Effector memory CD8-positive, alpha-beta T cell (primary cell): ENCODE measurements around the gene SLC12A6.
A peak's percentile ranks its signal among the peaks of the same experiment; 100 is the strongest.

Source experiments
- ATAC-seq: fragments of 150-1000 bp; cut with Tn5 transposase; replicated peaks from 2 replicates; pipeline ENCODE4 v1.10.0; 2021; ENCODE audit warnings: mild to moderate bottlenecking, moderate library complexity
- DNase-seq, 3 experiments: peaks; one replicate each; pipeline ENCODE4 v3.0.0; 2021
- H3K27ac Mint-ChIP-seq, 2 donors: one replicate each; pipeline ENCODE4 v1.8.0; 2022; ENCODE audit warnings: mild to moderate bottlenecking in 2 of 2, mixed read lengths in 2 of 2, moderate library complexity in 2 of 2
- H3K27me3 Mint-ChIP-seq, 2 donors: one replicate each; pipeline ENCODE4 v1.8.0; 2022; ENCODE audit warnings: mixed read lengths in 2 of 2
- H3K36me3 Mint-ChIP-seq: one replicate; pipeline ENCODE4 v1.8.0; 2022; ENCODE audit warnings: mild to moderate bottlenecking, moderate library complexity, mixed read lengths; ENCODE audit not compliant: insufficient read depth
- H3K4me1 Mint-ChIP-seq, 2 donors: one replicate each; pipeline ENCODE4 v1.8.0; 2022; ENCODE audit warnings: low read depth in 2 of 2, mixed read lengths in 2 of 2
- H3K4me3 Mint-ChIP-seq, 2 donors: one replicate each; pipeline ENCODE4 v1.8.0; 2022; ENCODE audit warnings: mild to moderate bottlenecking in 2 of 2, mixed read lengths in 2 of 2, moderate library complexity in 2 of 2
- H3K9me3 Mint-ChIP-seq, 2 donors: one replicate each; pipeline ENCODE4 v1.8.0; 2022; ENCODE audit warnings: mixed read lengths in 2 of 2

Gene SLC12A6

GRCh38 chr15:34248190-34248589 is 89.4 kb downstream of the SLC12A6 start:
- H3K27me3 Mint-ChIP-seq: no peaks in the 10 kb centered on the region
- no peaks in the 10 kb centered on the region for H3K9me3 Mint-ChIP-seq
- no peaks in the 10 kb centered on the region for H3K4me1 Mint-ChIP-seq
- DNase-seq: no peak
- ATAC-seq: no peak
- no peak overlapping the region for H3K4me3 Mint-ChIP-seq
- peaks cover 33% of the 10 kb centered on the region for H3K36me3 Mint-ChIP-seq
- H3K27ac Mint-ChIP-seq: no peak overlapping the region

GRCh38 chr15:34246276-34246976 is 91.2 kb downstream of the SLC12A6 start:
- DNase-seq (no peak), ATAC-seq (no peak)
- no peaks in the 10 kb centered on the region for H3K27me3 Mint-ChIP-seq
- H3K36me3 Mint-ChIP-seq: peaks cover 24% of the 10 kb centered on the region
- H3K4me1 Mint-ChIP-seq: no peaks in the 10 kb centered on the region
- no peak overlapping the region for H3K4me3 Mint-ChIP-seq
- no peak overlapping the region for H3K27ac Mint-ChIP-seq
- no peaks in the 10 kb centered on the region for H3K9me3 Mint-ChIP-seq

GRCh38 chr15:34243226-34243625 is 94.4 kb downstream of the SLC12A6 start:
- H3K4me3 Mint-ChIP-seq: no peak overlapping the region
- DNase-seq (no peak), ATAC-seq (no peak)
- no peaks in the 10 kb centered on the region for H3K4me1 Mint-ChIP-seq
- H3K9me3 Mint-ChIP-seq: no peaks in the 10 kb centered on the region
- no peaks in the 10 kb centered on the region for H3K27me3 Mint-ChIP-seq
- H3K27ac Mint-ChIP-seq: peak overlapping the region in 1 of 2 donors; percentile 30
- H3K36me3 Mint-ChIP-seq: peaks cover 27% of the 10 kb centered on the region

GRCh38 chr15:34242331-34242710 is 95.3 kb downstream of the SLC12A6 start:
- Mint-ChIP-seq H3K4me1 (no peaks in the 10 kb centered on the region), H3K4me3 (no peak overlapping the region), H3K27ac (no peak overlapping the region), H3K9me3 (no peaks in the 10 kb centered on the region), H3K27me3 (no peaks in the 10 kb centered on the region), H3K36me3 (peaks cover 23% of the 10 kb centered on the region)
- no peak for DNase-seq
- ATAC-seq: no peak

- H3K4me1 Mint-ChIP-seq: no peaks in the 10 kb centered on the region
- ATAC-seq (peak; percentile 93), DNase-seq (peak; percentile 16 to 37 (median 29))
- no peaks in the 10 kb centered on the region for H3K27me3 Mint-ChIP-seq
- peaks cover 24% of the 10 kb centered on the region for H3K36me3 Mint-ChIP-seq
- no peak overlapping the region for H3K27ac Mint-ChIP-seq
- H3K9me3 Mint-ChIP-seq: no peaks in the 10 kb centered on the region
- no peak overlapping the region for H3K4me3 Mint-ChIP-seq
Observed at GRCh38 chr15:34241376-34242330, 95.9 kb downstream of the SLC12A6 start.

- Mint-ChIP-seq H3K4me1 (no peaks in the 10 kb centered on the region), H3K27ac (no peak overlapping the region), H3K36me3 (peaks cover 31% of the 10 kb centered on the region), H3K9me3 (no peaks in the 10 kb centered on the region), H3K4me3 (no peak overlapping the region), H3K27me3 (no peaks in the 10 kb centered on the region)
- ATAC-seq (no peak), DNase-seq (no peak)
Observed at GRCh38 chr15:34240537-34240936, 97.0 kb downstream of the SLC12A6 start.

- Mint-ChIP-seq H3K9me3 (no peaks in the 10 kb centered on the region), H3K4me1 (no peaks in the 10 kb centered on the region), H3K27ac (no peak overlapping the region), H3K4me3 (no peak overlapping the region), H3K27me3 (no peaks in the 10 kb centered on the region), H3K36me3 (peaks cover 37% of the 10 kb centered on the region)
- no peak for ATAC-seq
- DNase-seq: no peak
Observed at GRCh38 chr15:34239151-34239808, 98.3 kb downstream of the SLC12A6 start.

GRCh38 chr15:34233614-34234013 is 104.0 kb downstream of the SLC12A6 start:
- DNase-seq: no peak
- no peaks in the 10 kb centered on the region for H3K4me1 Mint-ChIP-seq
- no peaks in the 10 kb centered on the region for H3K9me3 Mint-ChIP-seq
- no peak overlapping the region for H3K27ac Mint-ChIP-seq
- H3K4me3 Mint-ChIP-seq: no peak overlapping the region
- peaks cover 47% of the 10 kb centered on the region for H3K36me3 Mint-ChIP-seq
- no peak for ATAC-seq
- H3K27me3 Mint-ChIP-seq: no peaks in the 10 kb centered on the region

GRCh38 chr15:34223904-34224596 is 113.5 kb downstream of the SLC12A6 start:
- DNase-seq: no peak
- no peaks in the 10 kb centered on the region for H3K27me3 Mint-ChIP-seq
- no peaks in the 10 kb centered on the region for H3K9me3 Mint-ChIP-seq
- H3K4me1 Mint-ChIP-seq: peaks cover 16 to 31% of the 10 kb centered on the region in 2 donors
- peaks cover 44% of the 10 kb centered on the region for H3K36me3 Mint-ChIP-seq
- peak overlapping the region; percentile 100 for H3K27ac Mint-ChIP-seq
- ATAC-seq: no peak
- H3K4me3 Mint-ChIP-seq: peak overlapping the region; percentile 96 to 98

GRCh38 chr15:34217587-34218225 is 119.9 kb downstream of the SLC12A6 start:
- no peak for ATAC-seq
- DNase-seq: no peak
- Mint-ChIP-seq H3K4me1 (no peaks in the 10 kb centered on the region), H3K36me3 (peaks cover 6% of the 10 kb centered on the region), H3K4me3 (no peak overlapping the region), H3K9me3 (no peaks in the 10 kb centered on the region), H3K27ac (no peak overlapping the region), H3K27me3 (peaks cover 0 to 9% of the 10 kb centered on the region in 2 donors)

GRCh38 chr15:34216527-34217270 is 120.9 kb downstream of the SLC12A6 start:
- H3K27me3 Mint-ChIP-seq: peaks cover 0 to 9% of the 10 kb centered on the region in 2 donors
- H3K4me3 Mint-ChIP-seq: no peak overlapping the region
- no peaks in the 10 kb centered on the region for H3K9me3 Mint-ChIP-seq
- DNase-seq (no peak), ATAC-seq (no peak)
- no peak overlapping the region for H3K27ac Mint-ChIP-seq
- H3K4me1 Mint-ChIP-seq: no peaks in the 10 kb centered on the region
- H3K36me3 Mint-ChIP-seq: no peaks in the 10 kb centered on the region

- H3K27me3 Mint-ChIP-seq: peaks cover 0 to 9% of the 10 kb centered on the region in 2 donors
- no peaks in the 10 kb centered on the region for H3K9me3 Mint-ChIP-seq
- H3K4me3 Mint-ChIP-seq: no peak overlapping the region
- DNase-seq (no peak), ATAC-seq (no peak)
- H3K4me1 Mint-ChIP-seq: peaks cover 1 to 5% of the 10 kb centered on the region in 2 donors
- H3K27ac Mint-ChIP-seq: no peak overlapping the region
- no peaks in the 10 kb centered on the region for H3K36me3 Mint-ChIP-seq
Observed at GRCh38 chr15:34214135-34214534, 123.4 kb downstream of the SLC12A6 start.
